Fibroblast of the aortic adventitia (primary cell): ENCODE measurements around the gene TEDDM1. TPM values are rescaled to one million over a fixed set of nuclear protein-coding genes. Genes with fewer than 3 reads are reported as not detected.

Experiments
- DNase-seq: peaks from one replicate; pipeline ENCODE4 v3.0.0-alpha.2; 2010; ENCODE audit warnings: low read depth
- H3K4me3 ChIP-seq: 2 replicates; pipeline ENCODE4 v1.5.1; 2011; ENCODE audit warnings: low read depth, mild to moderate bottlenecking, control low read depth, low read length, moderate library complexity
- CTCF ChIP-seq: IDR thresholded peaks from 2 replicates; pipeline ENCODE4 v1.5.1; 2011; ENCODE audit warnings: mild to moderate bottlenecking, low read length, control low read depth, inconsistent platforms; ENCODE audit not compliant: insufficient read depth
- total RNA-seq: library from RNA; depleted of rRNA; stranded (reverse); fragments of >200 nt; gene quantifications from 2 replicates; pipeline ENCODE4 v1.2.3, GENCODE V29; 2012; ENCODE audit warnings: low replicate concordance

TEDDM1 gene
- total RNA-seq, 1 donor: not detected

- no peak for TF ChIP-seq CTCF
- no peak overlapping the region for H3K4me3 ChIP-seq
- no peak for DNase-seq
Measured at GRCh38 chr1:182408435-182409075, 8.1 kb upstream of the TEDDM1 start.

GRCh38 chr1:182407724-182408123 lies 7.3 kb upstream of the TEDDM1 start:
- DNase-seq: no peak
- no peak for TF ChIP-seq CTCF

GRCh38 chr1:182406012-182406411 lies 5.5 kb upstream of the TEDDM1 start:
- DNase-seq: no peak
- TF ChIP-seq CTCF: no peak
- H3K4me3 ChIP-seq: no peak overlapping the region

More at GRCh38 chr1:182407724-182408123, 7.3 kb upstream of the TEDDM1 start:
- no peak overlapping the region for H3K4me3 ChIP-seq

- H3K4me3 ChIP-seq: no peak overlapping the region
- no peak for TF ChIP-seq CTCF
- DNase-seq: no peak
Measured at GRCh38 chr1:182405578-182405977, 5.1 kb upstream of the TEDDM1 start.

- no peak for DNase-seq
- peak; percentile 12 for TF ChIP-seq CTCF
- H3K4me3 ChIP-seq: no peak overlapping the region
Measured at GRCh38 chr1:182404781-182405180, 4.3 kb upstream of the TEDDM1 start.

- H3K4me3 ChIP-seq: no peak overlapping the region
- peak; percentile 4 for DNase-seq
- TF ChIP-seq CTCF: no peak
Measured at GRCh38 chr1:182397653-182398393, 2.6 kb downstream of the TEDDM1 start.
